GM18868 (cell line): ENCODE data around the gene GNAT1.

ENCODE experiments used
- ATAC-seq: cut with Tn5 transposase; IDR thresholded peaks from one replicate; pipeline ENCODE4 v1.9.1; 2021; ENCODE audit warnings: mild to moderate bottlenecking, moderate library complexity; ENCODE audit not compliant: unreplicated experiment

The GNAT1 gene

GRCh38 chr3:50174947-50175524 lies 16.4 kb upstream of the GNAT1 start:
- ATAC-seq: no peak

- ATAC-seq: no peak
Measured at GRCh38 chr3:50177346-50177745, 14.1 kb upstream of the GNAT1 start.

- no peak for ATAC-seq
Measured at GRCh38 chr3:50179710-50180109, 11.7 kb upstream of the GNAT1 start.

- no peak for ATAC-seq
Measured at GRCh38 chr3:50181985-50182384, 9.4 kb upstream of the GNAT1 start.

- ATAC-seq: no peak
Measured at GRCh38 chr3:50182533-50183099, 8.8 kb upstream of the GNAT1 start.

- no peak for ATAC-seq
Measured at GRCh38 chr3:50183755-50184154, 7.7 kb upstream of the GNAT1 start.

GRCh38 chr3:50184242-50184978 lies 7.0 kb upstream of the GNAT1 start:
- no peak for ATAC-seq

GRCh38 chr3:50185230-50185629 lies 6.2 kb upstream of the GNAT1 start:
- ATAC-seq: no peak

GRCh38 chr3:50186096-50186495 lies 5.3 kb upstream of the GNAT1 start:
- no peak for ATAC-seq

GRCh38 chr3:50187750-50188149 lies 3.7 kb upstream of the GNAT1 start:
- ATAC-seq: no peak

GRCh38 chr3:50189274-50189673 lies 2.1 kb upstream of the GNAT1 start:
- peak; percentile 39 for ATAC-seq

- ATAC-seq: no peak
Measured at GRCh38 chr3:50189989-50190388, 1.4 kb upstream of the GNAT1 start.

- ATAC-seq: no peak
Measured at GRCh38 chr3:50192124-50192523, 714 bp downstream of the GNAT1 start.

- no peak for ATAC-seq
Measured at GRCh38 chr3:50192689-50193141, 1.3 kb downstream of the GNAT1 start.

GRCh38 chr3:50193286-50193685 lies 1.9 kb downstream of the GNAT1 start:
- ATAC-seq: no peak

- ATAC-seq: no peak
Measured at GRCh38 chr3:50193746-50194127, 2.3 kb downstream of the GNAT1 start.

GRCh38 chr3:50194128-50194902 lies 2.9 kb downstream of the GNAT1 start:
- no peak for ATAC-seq

GRCh38 chr3:50194903-50195500 lies 3.6 kb downstream of the GNAT1 start:
- no peak for ATAC-seq

- ATAC-seq: no peak
Measured at GRCh38 chr3:50195501-50196252, 4.3 kb downstream of the GNAT1 start.

GRCh38 chr3:50196253-50196801 lies 4.9 kb downstream of the GNAT1 start:
- no peak for ATAC-seq
